ENCODE measurements around the gene UNC13B. TPM values are rescaled to one million over a fixed set of nuclear protein-coding genes. Genes with fewer than 3 reads are reported as not detected.

UNC13B gene
- total RNA-seq, 1 experiment from 2014 or later = 48.2 TPM

- H3K9ac ChIP-seq (ENCODE audit: extremely low read depth, insufficient read length, low read length) = no peak overlapping the region
- no peak overlapping the region for H4K8ac ChIP-seq (replicated peaks; ENCODE audit: insufficient read length, low read depth, low read length)
- H2AK5ac ChIP-seq (ENCODE audit: insufficient read length, low read length) = no peak overlapping the region
- H2BK120ac ChIP-seq (ENCODE audit: low read depth, low read length, poor library complexity, severe bottlenecking) = no peak overlapping the region
- H3K4ac ChIP-seq (ENCODE audit: low read depth, low read length) = no peak overlapping the region
- H3K27ac Mint-ChIP-seq = no peak overlapping the region
- no peak overlapping the region for H2AFZ ChIP-seq (ENCODE audit: low read length)
- H3K4me3 Mint-ChIP-seq = no peak overlapping the region
- TF ChIP-seq CTCF (conservative IDR thresholded peaks at IDR 0.05) = no peak
- no peaks in the 10 kb centered on the region for H3K23me2 ChIP-seq (ENCODE audit: insufficient read length, low read depth, low read length, poor library complexity, severe bottlenecking)
- no CpG with 5 or more reads among the region's 1 CpG for WGBS (ENCODE audit: extremely low coverage, insufficient read length, low lambda C conversion rate)
- H2BK20ac ChIP-seq (ENCODE audit: low read depth, low read length, poor library complexity, severe bottlenecking) = no peak overlapping the region
- H3K27me3 Mint-ChIP-seq (ENCODE audit: low read depth) = no peaks in the 10 kb centered on the region
- H4K5ac ChIP-seq (ENCODE audit: insufficient read length, low read depth, low read length) = no peak overlapping the region
- H3K56ac ChIP-seq (ENCODE audit: insufficient read length, low read depth, low read length) = no peak overlapping the region
- no peak overlapping the region for H3K4me2 ChIP-seq (ENCODE audit: insufficient read depth, insufficient read length, low read length)
- H2BK12ac ChIP-seq (ENCODE audit: insufficient read length, low read depth, low read length) = no peak overlapping the region
- no peak overlapping the region for H2BK15ac ChIP-seq (ENCODE audit: low read depth, low read length)
- H3T11ph ChIP-seq (ENCODE audit: low read length) = no peak overlapping the region
- no peaks in the 10 kb centered on the region for H3K79me1 ChIP-seq (ENCODE audit: insufficient read depth, low read depth, low read length, poor library complexity, severe bottlenecking)
- no peaks in the 10 kb centered on the region for H4K20me1 ChIP-seq (ENCODE audit: control insufficient read depth, insufficient read depth, insufficient read length)
- H3K36me3 Mint-ChIP-seq (ENCODE audit: insufficient read depth in 1 of 3, low read depth in 3 of 3) = no peaks in the 10 kb centered on the region
- no peaks in the 10 kb centered on the region for H3K9me3 Mint-ChIP-seq
- no peaks in the 10 kb centered on the region for H3K79me2 ChIP-seq (ENCODE audit: insufficient read depth, low read length)
- no peaks in the 10 kb centered on the region for H3K4me1 ChIP-seq (ENCODE audit: insufficient read depth, low read length)
- no peak overlapping the region for H3K18ac ChIP-seq (ENCODE audit: insufficient read length, low read depth, low read length)
- no peak overlapping the region for H2BK5ac ChIP-seq (ENCODE audit: insufficient read length, low read length)
- no peak overlapping the region for H3K23ac ChIP-seq (ENCODE audit: insufficient read length, low read depth, low read length)
- H3K9me3 ChIP-seq (ENCODE audit: control insufficient read depth, low read depth, low read length) = no peaks in the 10 kb centered on the region
- no peak for DNase-seq
- no peaks in the 10 kb centered on the region for H3K4me1 Mint-ChIP-seq
- no peak overlapping the region for H3K14ac ChIP-seq (ENCODE audit: insufficient read depth, low read length)
- H3K27me3 ChIP-seq (ENCODE audit: insufficient read depth, low read length) = no peaks in the 10 kb centered on the region
- H4K91ac ChIP-seq (ENCODE audit: insufficient read length, low read depth, low read length) = no peak overlapping the region
- H3K27ac ChIP-seq (ENCODE audit: insufficient read length, low read depth, low read length) = no peak overlapping the region
Observed at GRCh38 chr9:35350212-35350611, 188.4 kb downstream of the UNC13B start.
